Gastroesophageal sphincter (tissue), 4 donors: ENCODE measurements around the gene B3GLCT. TPM values are rescaled to one million over a fixed set of nuclear protein-coding genes. Genes with fewer than 3 reads are reported as not detected.

Experiments
- ATAC-seq: fragments of 150-250 bp; one replicate; pipeline ENCODE4 v1.9.1; 2016; ENCODE audit warnings: mild to moderate bottlenecking, moderate library complexity
- H3K27ac ChIP-seq, 4 donors: fragments of 200-600 bp; sonication (generic) in 3 of 4; 1 replicate in 3 of 4; 2 replicates in 1 of 4; pipeline ENCODE4 v1.5.1; 2016 to 2019
- H3K27me3 ChIP-seq: fragments of 200-600 bp; sonication (generic); one replicate; pipeline ENCODE4 v1.5.1; 2019
- H3K36me3 ChIP-seq, 2 donors: fragments of 200-600 bp; sonication (generic); one replicate each; pipeline ENCODE4 v1.5.1; 2019; ENCODE audit warnings: control low read depth in 1 of 2
- H3K4me1 ChIP-seq, 3 donors: fragments of 200-600 bp; sonication (generic); 1 replicate in 2 of 3; 2 replicates in 1 of 3; pipeline ENCODE4 v1.5.1; 2016 to 2019; ENCODE audit warnings: control low read depth in 2 of 3
- H3K4me3 ChIP-seq, 2 donors: fragments of 200-600 bp; sonication (generic); one replicate each; pipeline ENCODE4 v1.5.1; 2019; ENCODE audit warnings: mild to moderate bottlenecking in 1 of 2, moderate library complexity in 1 of 2
- H3K9me3 ChIP-seq, 3 donors: fragments of 200-600 bp; sonication (generic); one replicate each; pipeline ENCODE4 v1.5.1; 2017 to 2019; ENCODE audit warnings: control low read depth in 2 of 3
- EP300 ChIP-seq: sonication (generic); formaldehyde crosslinking; IDR thresholded peaks from one replicate; pipeline ENCODE4 v1.6.1; 2017; ENCODE audit warnings: antibody characterized with exemption, mild to moderate bottlenecking
- POLR2A ChIP-seq, 2 donors: fragments of 450-650 bp; IDR thresholded peaks; one replicate each; pipeline ENCODE4 v1.6.1; 2017; ENCODE audit warnings: antibody characterized with exemption in 2 of 2, mild to moderate bottlenecking in 2 of 2, moderate library complexity in 1 of 2
- POLR2AphosphoS5 ChIP-seq: sonication (generic); formaldehyde crosslinking; IDR thresholded peaks from one replicate; pipeline ENCODE4 v1.6.1; 2017; ENCODE audit warnings: antibody characterized with exemption
- WGBS, 2 donors: methylation state at CpG; one replicate each; pipeline ENCODE4 v1.1.5; 2018; ENCODE audit warnings: low coverage in 1 of 2; 5-methylcytosine and 5-hydroxymethylcytosine counted together
- total RNA-seq, 4 donors: library from RNA; depleted of rRNA; stranded (reverse); fragments of >200 nt; gene quantifications; one replicate each; pipeline ENCODE4 v1.1.0, GENCODE V29; 2016
- TF ChIP-seq, protein P1 (sequence below), 4 experiments: fragments of 200-600 bp in 2 of 4; fragments of 450-650 bp in 2 of 4; sonication (generic) in 1 of 4; IDR thresholded peaks; one replicate each; pipeline ENCODE4 v1.5.1; 2017 to 2019; ENCODE audit warnings: antibody characterized with exemption in 4 of 4, mild to moderate bottlenecking in 2 of 4, moderate library complexity in 2 of 4

B3GLCT gene
- total RNA-seq, 4 donors from 2014 or later = 6.2 to 15.2 (median 7.8) TPM

DNA sequence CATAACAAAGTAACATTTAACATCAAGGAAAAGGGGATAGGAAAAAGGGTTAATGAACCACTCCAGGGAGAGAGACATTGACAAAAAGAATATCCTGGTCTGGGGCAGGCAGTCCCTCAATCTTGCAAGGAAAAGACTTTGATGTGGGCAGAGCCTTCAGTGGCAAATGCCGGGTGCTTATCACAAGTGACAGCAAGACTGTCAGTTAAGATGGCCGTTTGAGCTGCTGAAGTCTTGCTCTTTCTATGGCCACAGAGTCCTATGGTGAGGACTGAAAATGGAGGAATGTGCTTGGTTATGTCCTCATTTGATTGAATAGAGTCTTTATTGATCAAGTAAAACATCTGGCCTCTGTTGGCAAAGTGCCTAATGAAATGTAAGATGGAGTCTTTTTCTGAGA lies 112.1 kb downstream of the B3GLCT start:
- Histone ChIP-seq H3K9me3 (peaks cover 0 to 48% (median 0%) of the 10 kb centered on the region in 3 donors), H3K4me3 (no peak overlapping the region), H3K36me3 (peaks cover 0 to 39% of the 10 kb centered on the region in 2 donors), H3K27me3 (no peaks in the 10 kb centered on the region), H3K27ac (no peak overlapping the region), H3K4me1 (no peaks in the 10 kb centered on the region)
- TF ChIP-seq POLR2A (IDR thresholded peaks at IDR 0.05) (no peak), EP300 (no peak), POLR2AphosphoS5 (no peak)
- TF ChIP-seq, protein P1, sequence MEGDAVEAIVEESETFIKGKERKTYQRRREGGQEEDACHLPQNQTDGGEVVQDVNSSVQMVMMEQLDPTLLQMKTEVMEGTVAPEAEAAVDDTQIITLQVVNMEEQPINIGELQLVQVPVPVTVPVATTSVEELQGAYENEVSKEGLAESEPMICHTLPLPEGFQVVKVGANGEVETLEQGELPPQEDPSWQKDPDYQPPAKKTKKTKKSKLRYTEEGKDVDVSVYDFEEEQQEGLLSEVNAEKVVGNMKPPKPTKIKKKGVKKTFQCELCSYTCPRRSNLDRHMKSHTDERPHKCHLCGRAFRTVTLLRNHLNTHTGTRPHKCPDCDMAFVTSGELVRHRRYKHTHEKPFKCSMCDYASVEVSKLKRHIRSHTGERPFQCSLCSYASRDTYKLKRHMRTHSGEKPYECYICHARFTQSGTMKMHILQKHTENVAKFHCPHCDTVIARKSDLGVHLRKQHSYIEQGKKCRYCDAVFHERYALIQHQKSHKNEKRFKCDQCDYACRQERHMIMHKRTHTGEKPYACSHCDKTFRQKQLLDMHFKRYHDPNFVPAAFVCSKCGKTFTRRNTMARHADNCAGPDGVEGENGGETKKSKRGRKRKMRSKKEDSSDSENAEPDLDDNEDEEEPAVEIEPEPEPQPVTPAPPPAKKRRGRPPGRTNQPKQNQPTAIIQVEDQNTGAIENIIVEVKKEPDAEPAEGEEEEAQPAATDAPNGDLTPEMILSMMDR (IDR thresholded peaks at IDR 0.05) = no peak
- ATAC-seq = no peak
- WGBS, 2 donors = 37 to 57% methylated on average over 1 to 2 of the region's 2 CpGs

DNA sequence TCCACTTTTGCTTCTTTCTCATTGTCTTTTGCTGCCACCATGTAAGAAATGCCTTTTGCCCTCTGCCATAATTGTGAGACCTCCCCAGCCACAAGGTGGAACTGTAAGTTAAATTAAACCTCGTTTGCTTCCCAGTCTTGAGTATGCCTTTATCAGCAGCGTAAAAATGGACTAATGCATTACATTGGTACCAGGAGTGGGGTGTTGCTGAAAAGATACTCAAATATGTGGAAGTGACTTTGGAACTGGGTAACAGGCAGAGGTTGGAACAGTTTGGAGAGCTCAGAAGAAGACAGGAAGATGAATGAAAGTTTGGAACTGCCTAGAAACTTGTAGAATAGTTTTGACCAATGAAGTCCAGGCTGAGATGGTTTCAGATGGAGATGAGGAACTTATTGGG lies 115.2 kb downstream of the B3GLCT start:
- no peaks in the 10 kb centered on the region for H3K27me3 ChIP-seq
- H3K4me3 ChIP-seq = no peak overlapping the region
- no peaks in the 10 kb centered on the region for H3K4me1 ChIP-seq
- peaks cover 0 to 69% of the 10 kb centered on the region in 2 donors for H3K36me3 ChIP-seq
- TF ChIP-seq EP300 (no peak), POLR2A (IDR thresholded peaks at IDR 0.05) (no peak), POLR2AphosphoS5 (no peak)
- TF ChIP-seq, protein P1 (IDR thresholded peaks at IDR 0.05) = no peak
- peaks cover 0 to 48% (median 0%) of the 10 kb centered on the region in 3 donors for H3K9me3 ChIP-seq
- ATAC-seq = no peak
- no peak overlapping the region for H3K27ac ChIP-seq
- WGBS, 2 donors = 86 to 90% methylated on average over 1 to 2 of the region's 2 CpGs

DNA sequence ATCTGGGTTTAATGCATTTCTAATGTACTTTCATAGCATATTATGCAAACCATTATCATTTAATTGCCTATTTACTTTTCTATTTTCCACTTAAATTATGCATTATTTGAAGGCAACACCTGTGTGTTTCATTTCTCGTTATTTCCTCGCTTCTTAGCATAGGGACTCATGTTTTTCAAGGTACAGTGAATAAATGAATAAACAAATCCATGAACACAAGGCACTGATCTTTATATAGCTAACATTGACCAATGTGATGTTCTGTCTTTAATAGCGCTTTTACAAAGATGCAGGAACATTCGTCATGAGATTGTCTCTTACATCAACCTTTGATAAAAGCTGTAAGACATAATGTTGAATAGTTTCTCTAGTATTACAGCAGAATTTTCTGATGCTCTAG lies 121.2 kb downstream of the B3GLCT start:
- Histone ChIP-seq H3K4me3 (no peak overlapping the region), H3K27ac (no peak overlapping the region), H3K4me1 (no peaks in the 10 kb centered on the region), H3K36me3 (peaks cover 0 to 63% of the 10 kb centered on the region in 2 donors), H3K9me3 (peaks cover 0 to 2% (median 0%) of the 10 kb centered on the region in 3 donors), H3K27me3 (no peaks in the 10 kb centered on the region)
- ATAC-seq = no peak
- 95 to 98% methylated on average over 4 of the region's 4 CpGs for WGBS, 2 donors
- TF ChIP-seq, protein P1 (IDR thresholded peaks at IDR 0.05) = no peak
- TF ChIP-seq EP300 (no peak), POLR2AphosphoS5 (no peak), POLR2A (IDR thresholded peaks at IDR 0.05) (no peak)

DNA sequence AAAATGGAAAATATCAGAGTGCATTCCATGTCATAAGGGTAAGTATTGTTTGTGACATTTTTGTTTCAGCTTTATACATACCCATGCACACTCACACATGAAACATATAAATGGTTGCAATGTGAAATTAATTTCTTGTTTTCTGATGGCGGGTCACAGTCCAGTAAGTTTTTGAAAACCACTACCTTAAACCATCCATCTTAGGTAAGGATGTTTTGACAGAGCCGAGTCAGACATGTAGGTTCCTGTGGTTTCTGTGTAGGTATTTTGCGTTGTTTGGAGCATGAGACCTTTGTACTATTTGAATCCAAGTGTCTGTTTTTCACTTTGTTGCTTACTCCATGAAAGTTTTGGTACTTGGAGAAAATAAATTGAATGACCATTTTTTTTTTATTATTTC lies 121.7 kb downstream of the B3GLCT start:
- TF ChIP-seq POLR2A (IDR thresholded peaks at IDR 0.05) = no peak
- no peak overlapping the region for H3K27ac ChIP-seq
- no peaks in the 10 kb centered on the region for H3K9me3 ChIP-seq
- ATAC-seq = no peak
- H3K4me1 ChIP-seq = no peaks in the 10 kb centered on the region
- peaks cover 0 to 64% of the 10 kb centered on the region in 2 donors for H3K36me3 ChIP-seq
- no peak overlapping the region for H3K4me3 ChIP-seq
- 100% methylated on average over 2 to 3 of the region's 3 CpGs for WGBS, 2 donors
- no peaks in the 10 kb centered on the region for H3K27me3 ChIP-seq

DNA sequence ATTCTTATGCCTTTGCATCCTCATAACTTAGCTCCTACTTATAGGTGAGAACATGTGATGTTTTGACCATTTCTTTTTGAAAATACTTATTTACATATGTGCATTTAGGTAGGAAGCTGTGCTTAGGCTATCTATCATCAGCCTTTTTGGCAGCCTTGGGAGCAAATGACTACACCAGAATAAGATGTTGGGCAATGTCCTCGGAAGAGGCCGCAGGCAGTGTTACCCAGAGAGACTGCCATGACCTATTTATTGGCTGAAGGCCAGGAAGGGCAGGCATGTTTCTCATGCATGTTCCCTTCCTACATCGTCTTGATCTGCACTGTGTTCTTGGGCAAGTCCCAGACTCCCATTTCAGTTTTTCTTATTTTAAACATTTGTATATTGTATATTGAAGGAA lies 122.3 kb downstream of the B3GLCT start:
- H3K27ac ChIP-seq = no peak overlapping the region

More for the DNA sequence above, 122.3 kb downstream of the B3GLCT start:
- Histone ChIP-seq H3K36me3 (peaks cover 0 to 60% of the 10 kb centered on the region in 2 donors), H3K27me3 (no peaks in the 10 kb centered on the region), H3K4me1 (no peaks in the 10 kb centered on the region), H3K4me3 (no peak overlapping the region), H3K9me3 (no peaks in the 10 kb centered on the region)
- TF ChIP-seq POLR2A (IDR thresholded peaks at IDR 0.05) = no peak
- no peak for TF ChIP-seq POLR2AphosphoS5
- TF ChIP-seq, protein P1 (IDR thresholded peaks at IDR 0.05) = no peak
- no peak for TF ChIP-seq EP300
- ATAC-seq = peak; percentile 36
- 56 to 70% methylated on average over 1 to 3 of the region's 3 CpGs for WGBS, 2 donors
